CD4-positive, alpha-beta T cell treated with Interleukin-1 beta for 1 hour (primary cell): ENCODE measurements around the gene QRFP.

Experiments
- DNase-seq, 2 donors: peaks; one replicate each; pipeline ENCODE4 v3.0.0-alpha.2; 2020 to 2022

QRFP gene

DNA sequence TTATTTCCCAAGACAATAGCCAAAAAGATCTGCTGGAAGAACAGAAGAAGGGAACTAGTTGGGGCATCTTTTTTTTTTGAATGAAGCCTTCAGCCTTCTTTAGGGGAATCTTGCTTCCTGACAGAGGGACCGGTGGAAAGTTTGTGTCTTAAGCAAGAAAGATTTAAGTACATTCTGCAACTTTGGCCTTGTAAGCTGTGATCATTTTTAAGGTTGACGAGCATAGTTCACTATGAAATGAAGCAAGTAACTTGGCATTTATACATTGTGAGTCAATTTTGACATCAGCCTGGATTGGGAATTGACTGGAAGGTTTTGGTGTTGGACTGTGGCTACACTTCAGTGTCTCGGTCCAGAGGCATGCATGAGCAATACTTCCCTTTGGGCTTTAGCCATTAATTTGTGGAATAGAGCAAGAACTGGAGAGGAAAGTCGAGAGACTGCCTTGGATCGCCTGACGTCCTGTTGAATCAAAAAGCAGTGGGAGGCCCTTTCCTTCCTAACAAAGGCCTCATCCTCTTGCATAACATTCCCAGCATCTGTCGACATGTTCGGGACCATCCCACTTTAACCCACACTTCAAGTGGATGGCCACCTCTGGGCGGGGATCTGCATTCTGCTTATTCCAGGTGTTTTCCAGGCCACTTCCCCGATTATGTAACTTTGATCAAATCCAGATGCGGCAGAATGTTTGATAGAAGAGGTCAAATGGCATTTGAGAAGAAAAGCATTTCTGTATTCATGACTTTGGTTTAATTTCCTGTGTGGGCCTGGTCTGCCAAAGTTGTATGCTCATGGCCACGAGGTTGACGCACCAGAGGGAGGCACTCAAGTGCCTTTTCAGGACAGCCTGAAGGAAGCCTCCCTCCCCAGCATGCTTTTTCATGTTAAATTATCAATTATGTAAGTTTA, 49.0 kb downstream of the QRFP start:
- no peak for DNase-seq

DNA sequence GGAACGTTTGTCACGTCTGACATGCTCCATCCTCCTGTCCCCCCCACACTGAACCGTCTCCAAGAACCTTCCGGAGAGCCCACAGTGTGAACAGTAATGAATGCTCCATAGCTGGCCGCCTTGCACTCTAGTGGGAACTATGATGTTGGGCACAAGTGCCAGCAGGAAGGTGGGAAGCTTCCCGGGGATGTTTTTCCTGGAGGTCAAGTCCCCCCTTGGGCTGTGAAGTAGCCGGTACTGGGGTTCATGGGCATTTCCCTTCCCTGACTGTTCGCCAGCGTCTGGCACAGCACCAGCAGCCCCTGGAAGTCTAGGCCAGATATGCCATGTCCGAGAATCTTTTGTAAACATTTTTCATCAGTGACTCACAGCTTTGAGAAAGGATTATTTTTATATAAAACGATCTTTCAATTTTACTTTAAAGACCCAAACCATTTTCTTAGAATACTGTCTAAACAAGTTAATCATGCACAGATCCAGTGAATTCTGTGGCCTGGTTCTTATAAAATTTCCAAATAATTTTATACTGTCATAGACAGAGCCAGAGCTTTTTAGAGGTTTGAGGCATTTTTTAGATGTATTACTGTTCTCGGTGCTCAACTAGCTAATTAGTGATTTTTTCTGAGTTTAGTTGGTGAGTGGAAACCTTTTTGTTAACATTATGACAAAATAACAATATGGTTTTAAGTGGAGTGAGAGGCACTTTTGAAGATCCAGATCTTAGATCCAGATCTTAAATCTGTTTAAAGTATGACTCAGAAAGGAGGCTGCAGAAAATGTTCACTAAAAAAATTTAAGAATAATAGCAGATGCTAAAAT, 49.9 kb downstream of the QRFP start:
- no peak for DNase-seq

DNA sequence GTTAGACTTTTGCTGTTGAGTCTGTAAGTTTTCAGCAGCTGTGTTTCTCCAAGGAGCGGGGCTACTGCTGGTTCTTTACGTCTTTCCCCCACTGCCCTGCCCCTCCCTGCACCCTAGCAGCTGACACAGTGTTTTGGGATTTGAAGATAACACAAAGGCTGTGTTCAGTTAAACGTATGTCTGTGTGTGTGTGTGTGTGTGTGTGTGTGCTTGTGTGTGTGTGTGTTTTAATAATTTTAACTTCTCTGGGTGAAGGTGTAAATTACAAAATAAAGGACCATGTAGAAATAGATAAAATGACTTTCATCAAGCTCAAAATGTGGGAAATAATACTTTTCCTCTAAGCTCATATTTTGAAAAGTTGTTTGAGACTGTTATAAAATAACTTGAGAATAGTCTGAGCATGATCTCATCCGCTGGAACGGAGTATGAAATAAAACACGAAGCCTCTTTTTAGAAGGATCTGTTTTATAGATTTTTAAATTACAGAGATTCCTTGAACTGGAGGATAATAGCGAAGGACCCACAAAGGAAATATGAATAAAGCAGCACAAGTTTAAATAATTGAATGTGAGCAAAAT, 50.6 kb downstream of the QRFP start:
- no peak for DNase-seq

DNA sequence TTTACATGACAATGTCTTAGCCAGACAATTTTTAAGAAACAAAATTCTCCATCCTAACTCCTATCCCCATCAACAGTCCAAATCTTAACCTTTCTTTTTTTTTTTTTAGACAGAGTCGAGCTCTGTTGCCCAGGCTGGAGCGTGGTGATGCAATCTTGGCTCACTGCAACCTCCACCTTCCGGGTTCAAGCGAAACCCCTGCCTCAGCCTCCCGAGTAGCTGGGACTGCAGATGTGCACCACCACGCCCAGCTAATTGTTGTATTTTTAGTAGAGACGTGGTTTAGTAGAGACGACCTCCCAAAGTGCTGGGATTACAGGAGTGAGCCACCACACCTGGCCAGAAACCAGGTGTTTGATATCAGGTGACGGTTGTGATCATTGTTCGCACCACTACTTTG, 51.4 kb downstream of the QRFP start:
- DNase-seq, result no peak

DNA sequence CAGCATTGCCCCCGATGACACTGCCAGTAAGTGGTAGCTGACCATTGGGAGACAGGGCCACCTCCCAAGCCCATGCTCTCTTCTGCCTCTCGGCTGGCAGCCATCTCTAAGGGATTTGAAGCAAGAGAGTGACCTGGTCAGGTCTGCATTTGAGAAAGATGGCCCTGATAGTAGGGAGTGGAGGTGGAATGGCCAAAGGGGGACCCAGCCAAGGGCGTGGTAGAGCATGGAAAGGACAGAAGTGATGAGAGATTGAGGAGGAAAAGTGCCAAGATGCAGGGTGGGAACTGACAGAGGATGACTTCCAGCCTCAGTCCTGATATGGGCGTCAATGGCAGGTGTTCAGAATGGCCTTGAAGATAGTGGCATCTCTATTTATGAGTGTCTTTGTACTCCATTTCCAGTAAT, 52.6 kb downstream of the QRFP start:
- no peak for DNase-seq

DNA sequence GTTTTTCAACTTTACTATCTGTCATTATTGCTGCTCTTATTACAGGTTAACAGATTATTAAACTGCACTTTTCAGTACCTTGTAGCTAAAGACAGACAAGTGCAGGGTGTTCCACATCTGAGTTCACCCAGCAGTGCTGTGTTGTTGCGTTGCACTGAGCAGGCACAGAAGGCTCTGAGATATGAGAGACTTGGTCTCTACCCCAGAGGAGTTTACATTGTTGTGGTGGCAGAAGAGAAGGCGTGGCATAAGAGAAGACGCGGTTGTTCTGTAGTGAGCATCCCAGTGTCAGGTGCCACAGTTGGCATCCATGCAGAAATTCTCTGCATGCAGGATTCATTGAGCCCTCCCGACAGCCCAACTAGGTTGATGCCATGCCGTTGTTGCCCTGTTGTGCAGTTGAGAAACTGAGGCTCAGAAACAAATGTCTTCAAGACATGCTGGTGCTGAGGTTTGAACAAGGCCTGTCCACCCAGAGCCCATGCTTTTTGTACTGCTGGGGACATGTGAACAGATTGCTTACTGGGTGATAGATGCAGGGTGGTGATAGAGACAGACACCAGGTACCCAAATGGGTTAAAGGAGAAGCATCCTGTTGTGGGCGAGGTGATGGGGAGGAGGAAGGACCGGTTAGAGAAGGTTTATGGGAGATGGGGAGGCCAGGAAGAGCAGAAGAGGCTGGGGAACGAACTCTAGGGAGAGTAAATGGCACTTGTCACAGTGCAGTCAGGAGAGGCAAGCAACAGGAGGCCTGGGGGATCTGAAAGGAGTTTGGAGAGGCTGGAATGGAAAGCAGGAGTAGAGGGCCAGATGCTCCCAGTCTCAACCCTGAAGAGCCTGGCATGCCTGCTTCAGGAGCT, 53.3 kb downstream of the QRFP start:
- DNase-seq, result no peak
